ENCODE measurements around the gene PRKD1. TPM values are rescaled to one million over a fixed set of nuclear protein-coding genes. Genes with fewer than 3 reads are reported as not detected.

The PRKD1 gene
- total and polyA plus RNA-seq, 10 of the 15 experiments (the other 5 are each of a cell fraction or from before 2014, with no cell fraction given), result 0.02 to 0.56 TPM; not detected in 8

DNA sequence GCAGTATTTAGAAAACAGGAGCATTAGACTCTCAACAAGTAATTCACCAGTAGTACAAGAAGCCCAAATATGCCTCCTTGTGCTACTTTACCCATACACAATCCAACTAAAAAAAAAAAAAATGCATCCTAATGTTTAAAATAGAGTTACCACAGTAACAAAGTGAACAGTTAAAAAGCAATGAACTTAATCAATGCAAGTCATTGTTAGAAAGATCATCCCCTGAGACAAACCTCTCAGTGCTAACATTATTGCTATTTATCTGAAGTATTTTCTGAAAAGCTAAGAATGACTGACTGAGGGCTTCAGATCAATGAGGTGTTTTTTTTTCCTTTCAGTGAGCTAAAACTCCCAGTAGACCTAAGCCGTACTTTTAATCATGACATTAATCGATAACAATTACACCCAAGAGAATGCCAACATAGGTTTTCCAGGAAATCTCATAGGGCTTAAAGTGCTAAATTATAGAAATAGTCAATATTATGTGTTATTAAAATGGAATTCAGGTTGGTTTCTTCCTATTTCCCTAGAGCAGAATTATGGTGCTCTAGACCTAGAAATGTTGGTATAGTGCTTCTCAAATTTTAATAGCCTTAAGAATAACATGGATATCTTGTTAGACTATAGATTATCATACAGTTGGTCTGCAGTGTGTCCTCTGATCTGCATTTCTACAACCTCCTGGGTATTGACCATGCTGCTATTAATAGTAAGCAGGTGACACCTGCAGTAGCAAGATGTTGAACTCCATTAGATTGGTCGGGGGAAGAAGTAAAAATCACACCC, 123.0 kb downstream of the PRKD1 start:
- Histone ChIP-seq H2AFZ (ENCODE audit: control insufficient read depth, low read depth, low read length) (no peak overlapping the region), H3K27me3 (replicated peaks in 1 of 2; ENCODE audit: control insufficient read depth in 2 of 2, insufficient read depth in 2 of 2, low read length in 1 of 2) (no peaks in the 10 kb centered on the region), H3K9ac (ENCODE audit: control insufficient read depth, insufficient read depth, low read length) (no peak overlapping the region), H3K4me2 (ENCODE audit: control insufficient read depth, insufficient read depth) (no peak overlapping the region), H3K79me2 (ENCODE audit: control insufficient read depth, insufficient read depth, low read length) (no peaks in the 10 kb centered on the region), H3K4me3 (no peak overlapping the region), H3K9me3 (replicated peaks; ENCODE audit: control insufficient read depth, insufficient read depth, low read length) (no peaks in the 10 kb centered on the region), H3K4me1 (ENCODE audit: control insufficient read depth, insufficient read depth, low read length) (no peaks in the 10 kb centered on the region), H4K20me1 (ENCODE audit: control insufficient read depth, insufficient read depth) (no peaks in the 10 kb centered on the region), H3K27ac (ENCODE audit: control insufficient read depth, insufficient read depth) (no peak overlapping the region), H3K36me3 (ENCODE audit: control insufficient read depth in 2 of 2, insufficient read depth in 2 of 2, low read length in 1 of 2) (no peaks in the 10 kb centered on the region)
- no TSS peak for BruUV-seq (replicated peaks)
- in situ Hi-C loops (cut with MboI), result no loop called here
- DNase-seq (ENCODE audit: low read depth, low spot score), result no peak
- ChIA-PET CTCF (no interaction called here), RAD21 (ENCODE audit: unreplicated experiment) (no interaction called here), POLR2A (no interaction called here), SMC1A (ENCODE audit: uncharacterized antibody, unreplicated experiment) (no interaction called here)
- no peak for ATAC-seq
- no peak for TF ChIP-seq BRCA1 (IDR thresholded peaks at IDR 0.05; ENCODE audit: low read depth, low read length)
- TF ChIP-seq HCFC1 (IDR thresholded peaks at IDR 0.05; ENCODE audit: low read length), result no peak
- TF ChIP-seq MEF2B (IDR thresholded peaks at IDR 0.05; ENCODE audit: partially characterized antibody, poor library complexity, severe bottlenecking), result no peak
- FAIRE-seq, result no peak
- WGBS (ENCODE audit: insufficient coverage, insufficient replicate concordance, low lambda C conversion rate, missing lambda C conversion rate), result 61% methylated on average over 3 of the region's 3 CpGs
- intact Hi-C loops (cut with micrococcal nuclease; ENCODE audit: unreplicated experiment), result no loop called here

DNA sequence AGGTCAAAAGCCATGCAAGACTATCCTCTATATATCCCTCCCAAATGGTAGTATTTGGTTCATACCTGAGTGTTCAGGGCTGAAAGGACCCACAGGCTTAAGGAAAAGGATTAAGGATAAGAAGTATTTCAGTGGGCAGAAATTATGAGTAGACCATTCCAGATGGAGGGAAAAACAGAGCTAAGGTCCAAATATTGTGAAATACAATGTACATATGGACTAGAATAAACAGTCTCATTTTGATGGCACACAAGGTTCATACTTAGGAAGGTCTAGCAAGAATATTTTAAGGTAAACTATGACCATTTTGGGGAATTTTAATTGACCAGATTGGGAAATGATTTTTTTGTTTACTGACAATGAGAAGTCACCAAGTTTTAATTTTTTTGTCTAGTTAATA, 124.6 kb downstream of the PRKD1 start:
- H3K9ac ChIP-seq (ENCODE audit: control insufficient read depth, insufficient read depth, low read length), result no peak overlapping the region
- H3K4me3 ChIP-seq, result no peak overlapping the region
- H3K27ac ChIP-seq (ENCODE audit: control insufficient read depth, insufficient read depth), result no peak overlapping the region
- H3K4me1 ChIP-seq (ENCODE audit: control insufficient read depth, insufficient read depth, low read length), result no peaks in the 10 kb centered on the region
- no peaks in the 10 kb centered on the region for H3K79me2 ChIP-seq (ENCODE audit: control insufficient read depth, insufficient read depth, low read length)
- ChIA-PET POLR2A (no interaction called here), RAD21 (ENCODE audit: unreplicated experiment) (no interaction called here), SMC1A (ENCODE audit: uncharacterized antibody, unreplicated experiment) (no interaction called here), CTCF (no interaction called here)
- no peak overlapping the region for H3K4me2 ChIP-seq (ENCODE audit: control insufficient read depth, insufficient read depth)
- no TSS peak for BruUV-seq (replicated peaks)
- H3K36me3 ChIP-seq (ENCODE audit: control insufficient read depth in 2 of 2, insufficient read depth in 2 of 2, low read length in 1 of 2), result no peaks in the 10 kb centered on the region
- in situ Hi-C loops (cut with MboI) (no loop called here), intact Hi-C loops (cut with micrococcal nuclease; ENCODE audit: unreplicated experiment) (no loop called here)
- TF ChIP-seq SIX5 (IDR thresholded peaks at IDR 0.05; ENCODE audit: low read depth, low read length, severe bottlenecking) (no peak), ESRRA (IDR thresholded peaks at IDR 0.05; ENCODE audit: low read length) (no peak), TARDBP (IDR thresholded peaks at IDR 0.05; ENCODE audit: borderline replicate concordance) (no peak), CHD1 (IDR thresholded peaks at IDR 0.05; ENCODE audit: low read depth, low read length) (no peak), POLR2AphosphoS5 (IDR thresholded peaks at IDR 0.05; ENCODE audit: low read length) (no peak), SRF (IDR thresholded peaks at IDR 0.05; ENCODE audit: low read depth in 2 of 2, low read length in 2 of 2) (no peak), STAT1 (conservative IDR thresholded peaks at IDR 0.05) (no peak), KLF5 (IDR thresholded peaks at IDR 0.05; ENCODE audit: partially characterized antibody) (no peak), CBX5 (IDR thresholded peaks at IDR 0.05; ENCODE audit: low read depth) (no peak)
- TF ChIP-seq, protein P1, sequence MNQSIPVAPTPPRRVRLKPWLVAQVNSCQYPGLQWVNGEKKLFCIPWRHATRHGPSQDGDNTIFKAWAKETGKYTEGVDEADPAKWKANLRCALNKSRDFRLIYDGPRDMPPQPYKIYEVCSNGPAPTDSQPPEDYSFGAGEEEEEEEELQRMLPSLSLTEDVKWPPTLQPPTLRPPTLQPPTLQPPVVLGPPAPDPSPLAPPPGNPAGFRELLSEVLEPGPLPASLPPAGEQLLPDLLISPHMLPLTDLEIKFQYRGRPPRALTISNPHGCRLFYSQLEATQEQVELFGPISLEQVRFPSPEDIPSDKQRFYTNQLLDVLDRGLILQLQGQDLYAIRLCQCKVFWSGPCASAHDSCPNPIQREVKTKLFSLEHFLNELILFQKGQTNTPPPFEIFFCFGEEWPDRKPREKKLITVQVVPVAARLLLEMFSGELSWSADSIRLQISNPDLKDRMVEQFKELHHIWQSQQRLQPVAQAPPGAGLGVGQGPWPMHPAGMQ (IDR thresholded peaks at IDR 0.05; ENCODE audit: borderline replicate concordance), result no peak
- TF ChIP-seq, protein P2, sequence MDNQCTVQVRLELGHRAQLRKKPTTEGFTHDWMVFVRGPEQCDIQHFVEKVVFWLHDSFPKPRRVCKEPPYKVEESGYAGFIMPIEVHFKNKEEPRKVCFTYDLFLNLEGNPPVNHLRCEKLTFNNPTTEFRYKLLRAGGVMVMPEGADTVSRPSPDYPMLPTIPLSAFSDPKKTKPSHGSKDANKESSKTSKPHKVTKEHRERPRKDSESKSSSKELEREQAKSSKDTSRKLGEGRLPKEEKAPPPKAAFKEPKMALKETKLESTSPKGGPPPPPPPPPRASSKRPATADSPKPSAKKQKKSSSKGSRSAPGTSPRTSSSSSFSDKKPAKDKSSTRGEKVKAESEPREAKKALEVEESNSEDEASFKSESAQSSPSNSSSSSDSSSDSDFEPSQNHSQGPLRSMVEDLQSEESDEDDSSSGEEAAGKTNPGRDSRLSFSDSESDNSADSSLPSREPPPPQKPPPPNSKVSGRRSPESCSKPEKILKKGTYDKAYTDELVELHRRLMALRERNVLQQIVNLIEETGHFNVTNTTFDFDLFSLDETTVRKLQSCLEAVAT (IDR thresholded peaks at IDR 0.05), result no peak
- TF ChIP-seq, protein P3, sequence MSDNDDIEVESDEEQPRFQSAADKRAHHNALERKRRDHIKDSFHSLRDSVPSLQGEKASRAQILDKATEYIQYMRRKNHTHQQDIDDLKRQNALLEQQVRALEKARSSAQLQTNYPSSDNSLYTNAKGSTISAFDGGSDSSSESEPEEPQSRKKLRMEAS (IDR thresholded peaks at IDR 0.05; ENCODE audit: low read depth, low read length), result no peak
- ATAC-seq (no peak), DNase-seq (ENCODE audit: low read depth, low spot score) (no peak), FAIRE-seq (no peak)
- H4K20me1 ChIP-seq (ENCODE audit: control insufficient read depth, insufficient read depth), result no peaks in the 10 kb centered on the region
- H3K27me3 ChIP-seq (replicated peaks in 1 of 2; ENCODE audit: control insufficient read depth in 2 of 2, insufficient read depth in 2 of 2, low read length in 1 of 2), result no peaks in the 10 kb centered on the region
- no peaks in the 10 kb centered on the region for H3K9me3 ChIP-seq (replicated peaks; ENCODE audit: control insufficient read depth, insufficient read depth, low read length)
- no peak overlapping the region for H2AFZ ChIP-seq (ENCODE audit: control insufficient read depth, low read depth, low read length)
